Left lung (tissue), 10 donors: ENCODE data around the gene ASB10. TPM values are rescaled to one million over a fixed set of nuclear protein-coding genes. Genes with fewer than 3 reads are reported as not detected.

Experiments
- ATAC-seq: fragments of 200-7000 bp; cut with Tn5 transposase; one replicate; pipeline ENCODE4 v1.9.1; 2020; ENCODE audit warnings: moderate library complexity
- DNase-seq, 4 donors: peaks; one replicate each; pipeline ENCODE4 v3.0.0-alpha.2; 2013 to 2020
- H3K27ac ChIP-seq, 2 donors: fragments of 200-600 bp; sonication (generic) in 1 of 2; one replicate each; pipeline versions ENCODE4 v1.5.0 to v1.8.0; 2020 to 2021
- H3K27me3 ChIP-seq, 2 donors: fragments of 200-600 bp; sonication (generic) in 1 of 2; one replicate each; pipeline versions ENCODE4 v1.5.0 to v1.8.0; 2020 to 2021
- H3K36me3 ChIP-seq, 2 donors: fragments of 200-600 bp; sonication (generic) in 1 of 2; one replicate each; pipeline versions ENCODE4 v1.5.0 to v1.8.0; 2020 to 2021
- H3K4me1 ChIP-seq, 2 donors: fragments of 200-600 bp; one replicate each; pipeline ENCODE4 v1.8.0; 2021
- H3K4me3 ChIP-seq, 2 donors: fragments of 200-600 bp; sonication (generic) in 1 of 2; one replicate each; pipeline versions ENCODE4 v1.5.0 to v1.8.0; 2020 to 2021; ENCODE audit warnings: mild to moderate bottlenecking in 1 of 2
- H3K9me3 ChIP-seq, 2 donors: fragments of 200-600 bp; sonication (generic) in 1 of 2; one replicate each; pipeline versions ENCODE4 v1.5.0 to v1.8.0; 2020 to 2021
- intact Hi-C, 2 donors: fragments of 100-400 bp; cut with DNase I; formaldehyde crosslinking; loops; one replicate each; pipeline versions ENCODE4 v1.11.2 to v1.14.2; 2022
- polyA plus RNA-seq, 6 donors: library from polyadenylated mRNA; unstranded; fragments of 120-200 nt; gene quantifications; one replicate each; pipeline ENCODE4 v1.2.1, GENCODE V29; 2013; ENCODE audit not compliant: insufficient read length in 6 of 6
- total RNA-seq, 2 donors: library from RNA; stranded (reverse); fragmentation: NEBNext Ultra II Directional; extraction: Animal tissue kit (Norgen Biotek cat#: 25700); gene quantifications; one replicate each; pipeline ENCODE4 v1.2.1, GENCODE V29; 2021
- TF ChIP-seq, protein P1 (sequence below), 2 donors: fragments of 200-600 bp; sonication (generic) in 1 of 2; IDR thresholded peaks; one replicate each; pipeline versions ENCODE4 v1.5.0 to v1.8.0; 2021; ENCODE audit warnings: antibody characterized with exemption in 2 of 2
- donor health status: DM: no; HTN: yes; CAD: no.
- donor health status: DM: no; HTN: no; CAD: no.

The ASB10 gene
- total and polyA plus RNA-seq, 8 donors, result not detected

DNA sequence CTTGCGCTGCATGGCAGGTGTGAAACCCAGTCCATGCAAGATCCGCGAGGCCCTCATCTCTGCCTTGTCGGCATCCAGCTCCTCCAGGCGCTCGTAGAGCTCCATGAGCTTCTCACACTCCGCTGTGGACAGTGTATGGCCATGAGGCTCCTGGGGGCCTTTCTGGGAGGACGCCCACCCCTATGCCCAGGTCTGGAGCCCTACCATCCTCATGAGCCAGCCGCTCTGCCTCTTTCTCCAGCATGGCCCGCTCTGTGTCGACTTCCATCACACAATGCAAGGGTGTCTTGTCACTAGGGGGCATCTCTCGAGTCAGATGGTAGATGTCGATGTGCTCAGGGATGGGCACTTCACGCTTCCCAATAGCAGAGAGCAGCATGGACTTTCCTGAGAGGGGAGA lies 36.7 kb upstream of the ASB10 start:
- Histone ChIP-seq H3K27me3 (no peaks in the 10 kb centered on the region), H3K9me3 (no peaks in the 10 kb centered on the region), H3K4me1 (peaks cover 10 to 28% of the 10 kb centered on the region in 2 donors), H3K4me3 (no peak overlapping the region), H3K36me3 (peaks cover 0 to 63% of the 10 kb centered on the region in 2 donors), H3K27ac (no peak overlapping the region)
- DNase-seq (no peak), ATAC-seq (no peak)
- intact Hi-C loops, result no loop called here
- TF ChIP-seq, protein P1, sequence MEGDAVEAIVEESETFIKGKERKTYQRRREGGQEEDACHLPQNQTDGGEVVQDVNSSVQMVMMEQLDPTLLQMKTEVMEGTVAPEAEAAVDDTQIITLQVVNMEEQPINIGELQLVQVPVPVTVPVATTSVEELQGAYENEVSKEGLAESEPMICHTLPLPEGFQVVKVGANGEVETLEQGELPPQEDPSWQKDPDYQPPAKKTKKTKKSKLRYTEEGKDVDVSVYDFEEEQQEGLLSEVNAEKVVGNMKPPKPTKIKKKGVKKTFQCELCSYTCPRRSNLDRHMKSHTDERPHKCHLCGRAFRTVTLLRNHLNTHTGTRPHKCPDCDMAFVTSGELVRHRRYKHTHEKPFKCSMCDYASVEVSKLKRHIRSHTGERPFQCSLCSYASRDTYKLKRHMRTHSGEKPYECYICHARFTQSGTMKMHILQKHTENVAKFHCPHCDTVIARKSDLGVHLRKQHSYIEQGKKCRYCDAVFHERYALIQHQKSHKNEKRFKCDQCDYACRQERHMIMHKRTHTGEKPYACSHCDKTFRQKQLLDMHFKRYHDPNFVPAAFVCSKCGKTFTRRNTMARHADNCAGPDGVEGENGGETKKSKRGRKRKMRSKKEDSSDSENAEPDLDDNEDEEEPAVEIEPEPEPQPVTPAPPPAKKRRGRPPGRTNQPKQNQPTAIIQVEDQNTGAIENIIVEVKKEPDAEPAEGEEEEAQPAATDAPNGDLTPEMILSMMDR (IDR thresholded peaks at IDR 0.05), result no peak

DNA sequence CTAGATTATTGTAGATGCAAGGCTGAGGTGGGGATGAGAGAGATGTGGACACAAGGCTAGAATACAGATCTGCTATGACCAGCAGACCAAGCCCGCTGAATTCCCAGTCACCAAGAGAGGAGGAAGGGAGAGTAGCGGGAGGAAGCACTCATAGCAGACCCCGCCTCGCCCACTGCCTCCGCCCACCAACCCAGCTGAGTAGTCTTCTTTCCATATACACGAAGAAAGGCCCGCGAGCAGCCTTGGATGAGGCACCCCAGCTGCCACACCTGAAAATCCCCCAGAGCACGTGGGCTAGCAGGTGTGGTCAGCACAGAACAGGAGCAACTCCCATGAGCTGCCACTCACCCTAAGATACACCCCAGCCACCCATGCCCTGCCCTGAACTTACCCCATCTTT lies 31.1 kb upstream of the ASB10 start:
- intact Hi-C loops, result no loop called here
- no peaks in the 10 kb centered on the region for H3K27me3 ChIP-seq
- no peaks in the 10 kb centered on the region for H3K4me1 ChIP-seq
- H3K9me3 ChIP-seq, result no peaks in the 10 kb centered on the region
- peaks cover 0 to 100% of the 10 kb centered on the region in 2 donors for H3K36me3 ChIP-seq
- no peak overlapping the region for H3K4me3 ChIP-seq
- ATAC-seq (no peak), DNase-seq (no peak)
- H3K27ac ChIP-seq, result no peak overlapping the region
- TF ChIP-seq, protein P1 (IDR thresholded peaks at IDR 0.05), result no peak

DNA sequence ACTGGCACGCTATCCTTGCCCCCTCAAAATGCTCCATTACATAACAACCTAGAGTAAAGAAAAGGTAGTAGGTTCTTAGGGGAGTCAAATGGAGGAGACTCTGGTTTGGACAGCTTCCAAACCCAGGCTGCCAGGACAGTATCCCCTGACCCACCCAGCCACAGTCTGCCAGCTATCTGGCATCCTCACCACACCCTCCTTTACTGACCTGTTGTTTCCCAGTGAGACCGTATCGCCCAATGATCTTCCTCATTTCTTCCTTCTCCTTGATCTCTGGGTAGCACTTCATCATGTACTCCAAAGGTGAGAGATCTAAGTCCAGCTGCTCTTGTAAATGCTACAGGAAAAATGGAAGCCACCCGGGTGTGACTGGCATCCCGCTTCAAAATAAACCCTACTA lies 28.3 kb upstream of the ASB10 start:
- no peaks in the 10 kb centered on the region for H3K9me3 ChIP-seq
- intact Hi-C loops, result no loop called here
- no peak overlapping the region for H3K27ac ChIP-seq
- peaks cover 0 to 87% of the 10 kb centered on the region in 2 donors for H3K36me3 ChIP-seq
- no peak for ATAC-seq
- no peaks in the 10 kb centered on the region for H3K4me1 ChIP-seq
- no peak for DNase-seq
- H3K27me3 ChIP-seq, result no peaks in the 10 kb centered on the region
- TF ChIP-seq, protein P1 (IDR thresholded peaks at IDR 0.05), result no peak
- no peak overlapping the region for H3K4me3 ChIP-seq

DNA sequence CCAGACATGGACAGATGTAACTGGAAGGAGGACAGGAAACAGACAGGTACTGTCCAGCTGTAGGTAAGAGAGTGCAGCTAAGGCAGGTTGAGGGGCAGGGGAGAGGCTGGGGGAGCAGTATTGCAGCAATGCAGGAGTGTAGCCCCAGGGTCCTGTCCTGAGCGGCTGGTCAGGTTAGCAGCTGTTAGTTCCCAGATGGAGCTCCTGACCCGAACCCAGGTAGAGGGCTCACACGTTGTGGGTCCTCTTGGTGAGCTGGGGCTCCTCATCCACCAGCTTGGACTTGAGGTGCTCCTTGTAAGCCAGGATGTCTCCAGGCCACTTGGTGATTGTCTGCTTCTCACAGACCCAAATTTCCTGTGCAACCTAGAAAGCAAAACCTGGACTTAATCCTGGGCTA lies 26.8 kb upstream of the ASB10 start:
- no peak overlapping the region for H3K4me3 ChIP-seq
- no peaks in the 10 kb centered on the region for H3K4me1 ChIP-seq
- no peak overlapping the region for H3K27ac ChIP-seq
- no peak for DNase-seq
- no peak for ATAC-seq
- H3K27me3 ChIP-seq, result no peaks in the 10 kb centered on the region
- no peaks in the 10 kb centered on the region for H3K9me3 ChIP-seq
- TF ChIP-seq, protein P1 (IDR thresholded peaks at IDR 0.05), result no peak
- intact Hi-C loops, result no loop called here
- peaks cover 0 to 72% of the 10 kb centered on the region in 2 donors for H3K36me3 ChIP-seq

DNA sequence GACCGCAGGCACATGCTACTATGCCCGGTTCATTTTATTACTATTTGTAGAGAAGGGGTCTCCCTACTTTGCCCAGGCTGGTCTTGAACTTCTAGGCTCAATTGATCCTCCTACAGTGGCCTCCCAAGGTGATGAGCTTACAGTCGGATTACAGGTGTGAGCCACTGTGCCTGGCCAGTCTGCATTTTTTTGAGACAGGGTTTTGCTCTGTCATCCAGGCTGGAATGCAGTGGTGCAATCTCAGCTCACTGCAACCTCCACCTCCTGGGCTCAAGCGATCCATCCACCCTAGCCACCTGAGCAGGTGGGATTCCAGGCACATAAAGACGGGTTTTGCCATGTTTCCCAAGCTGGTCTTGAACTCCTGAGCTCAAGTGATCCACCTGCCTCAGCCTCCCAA lies 25.6 kb upstream of the ASB10 start:
- intact Hi-C loops, result no loop called here
- Histone ChIP-seq H3K36me3 (peaks cover 0 to 60% of the 10 kb centered on the region in 2 donors), H3K9me3 (no peaks in the 10 kb centered on the region), H3K27me3 (no peaks in the 10 kb centered on the region), H3K27ac (no peak overlapping the region), H3K4me1 (no peaks in the 10 kb centered on the region), H3K4me3 (no peak overlapping the region)
- no peak for ATAC-seq
- TF ChIP-seq, protein P1 (IDR thresholded peaks at IDR 0.05), result no peak
- DNase-seq, result no peak
